Erythroblast (primary cell): ENCODE data around the gene TMA7B.

ENCODE experiments used
- GATA1 ChIP-seq: IDR thresholded peaks from 2 replicates; pipeline ENCODE4 v1.6.1; 2011; ENCODE audit warnings: low read depth, mild to moderate bottlenecking, control low read depth, low read length, moderate library complexity
- POLR2A ChIP-seq: IDR thresholded peaks from 2 replicates; pipeline ENCODE4 v1.6.1; 2011; ENCODE audit warnings: mild to moderate bottlenecking, low read length

- no peak for TF ChIP-seq POLR2A
- no peak for TF ChIP-seq GATA1
Measured at GRCh38 chr22:39940757-39941305, 19.4 kb upstream of the TMA7B start.
